OCI-LY7 (cell line): ENCODE results near the gene NUS1. TPM values are rescaled to one million over a fixed set of nuclear protein-coding genes. Genes with fewer than 3 reads are reported as not detected.
"Not testable (repeated sequence)": the region's sequence is repeated elsewhere in the genome, so short reads cannot be mapped to it uniquely, and the experiment has no call there.

Experiments used
- BruUV-seq: library from RNA; stranded (reverse); fragments of 400-500 nt; replicated peaks from 2 replicates; lab custom pipeline; 2021; lab: Mats Ljungman, UMichigan
- CTCF ChIA-PET: fragments of 300-600 bp; sonication (Branson Sonifier 250); formaldehyde crosslinking; loops from one replicate; lab custom pipeline; 2022; ENCODE audit warnings: antibody characterized with exemption; ENCODE audit not compliant: unreplicated experiment; lab: Charles Lee
- POLR2A ChIA-PET: fragments of 300-600 bp; sonication (Branson Sonifier 250); formaldehyde crosslinking; loops from one replicate; lab custom pipeline; 2022; ENCODE audit warnings: antibody characterized with exemption; lab: Charles Lee
- DNase-seq: peaks from one replicate; pipeline ENCODE4 v3.0.0-alpha.2; 2015; ENCODE audit warnings: low spot score
- H2AFZ ChIP-seq: fragments of 200-600 bp; sonication (generic), shearing (Covaris generic); 2 replicates; pipeline ENCODE4 v1.6.1; 2014; ENCODE audit warnings: mild to moderate bottlenecking, antibody characterized with exemption, low read length, moderate library complexity
- H3K27ac ChIP-seq: fragments of 200-600 bp; sonication (generic); 2 replicates; pipeline ENCODE4 v1.5.1; 2014; ENCODE audit warnings: mixed run types, low read depth, mild to moderate bottlenecking, moderate library complexity, low read length, inconsistent platforms; ENCODE audit not compliant: poor library complexity, severe bottlenecking
- H3K36me3 ChIP-seq: fragments of 200-600 bp; sonication (generic); 2 replicates; pipeline ENCODE4 v1.6.1; 2014; ENCODE audit warnings: mild to moderate bottlenecking, antibody characterized with exemption, low read length, moderate library complexity, mixed read lengths; ENCODE audit not compliant: insufficient read depth
- H3K4me1 ChIP-seq: fragments of 200-600 bp; sonication (generic); 2 replicates; pipeline ENCODE4 v1.5.1; 2014; ENCODE audit warnings: mild to moderate bottlenecking, low read length; ENCODE audit not compliant: insufficient read depth, poor library complexity, severe bottlenecking
- H3K4me2 ChIP-seq: fragments of 200-600 bp; sonication (generic); 2 replicates; pipeline ENCODE4 v1.6.1; 2014; ENCODE audit warnings: mild to moderate bottlenecking, low read length
- H3K4me3 ChIP-seq: fragments of 200-600 bp; sonication (generic); 2 replicates; pipeline ENCODE4 v1.5.1; 2014; ENCODE audit warnings: mild to moderate bottlenecking, low read depth, low read length; ENCODE audit not compliant: poor library complexity, severe bottlenecking
- H3K79me2 ChIP-seq: fragments of 200-600 bp; sonication (generic); 2 replicates; pipeline ENCODE4 v1.6.1; 2016; ENCODE audit warnings: low read depth, mild to moderate bottlenecking, low read length, moderate library complexity, mixed read lengths; ENCODE audit not compliant: insufficient read depth
- H3K9me2 ChIP-seq: fragments of 200-600 bp; sonication (generic); 2 replicates; pipeline ENCODE4 v1.6.1; 2016; ENCODE audit warnings: mild to moderate bottlenecking, low read length, mixed read lengths; ENCODE audit not compliant: insufficient read depth
- H3K9me3 ChIP-seq: fragments of 200-600 bp; sonication (generic); 2 replicates; pipeline ENCODE4 v1.6.1; 2014; ENCODE audit warnings: mild to moderate bottlenecking, mixed run types, low read length, mixed read lengths
- H4K20me1 ChIP-seq: fragments of 200-600 bp; sonication (generic); 2 replicates; pipeline ENCODE4 v1.6.1; 2014; ENCODE audit warnings: mild to moderate bottlenecking, antibody characterized with exemption, low read length, moderate library complexity, mixed read lengths; ENCODE audit not compliant: insufficient read depth
- EZH2phosphoT487 ChIP-seq: fragments of 200-600 bp; sonication (generic); IDR thresholded peaks from 2 replicates; pipeline ENCODE4 v1.6.1; 2018; ENCODE audit warnings: low read depth, borderline replicate concordance, mild to moderate bottlenecking, mixed run types, antibody characterized with exemption, low read length, moderate library complexity, mixed read lengths
- intact Hi-C: fragments of 100-400 bp; cut with micrococcal nuclease; formaldehyde crosslinking; loops from one replicate; pipeline ENCODE4 v1.10.0; 2022; ENCODE audit not compliant: unreplicated experiment
- total RNA-seq, 2 experiments: library from RNA; depleted of rRNA in 1 of 2; stranded (reverse); fragments of >200 nt in 1 of 2; shearing (Covaris generic) in 1 of 2; gene quantifications; 2 replicates each; pipeline ENCODE4 v1.2.3, GENCODE V29; 2014 to 2022
- TF ChIP-seq, protein P1 (sequence below): fragments of 200-600 bp; sonication (generic); conservative IDR thresholded peaks from 2 replicates; pipeline ENCODE4 v1.5.1; 2014; ENCODE audit warnings: mild to moderate bottlenecking, antibody characterized with exemption, low read length, moderate library complexity, mixed read lengths

The NUS1 gene
- total RNA-seq, 2 experiments from 2014 or later: 9.8 to 35.7 TPM

- TF ChIP-seq EZH2phosphoT487: no peak
- TF ChIP-seq, protein P1, sequence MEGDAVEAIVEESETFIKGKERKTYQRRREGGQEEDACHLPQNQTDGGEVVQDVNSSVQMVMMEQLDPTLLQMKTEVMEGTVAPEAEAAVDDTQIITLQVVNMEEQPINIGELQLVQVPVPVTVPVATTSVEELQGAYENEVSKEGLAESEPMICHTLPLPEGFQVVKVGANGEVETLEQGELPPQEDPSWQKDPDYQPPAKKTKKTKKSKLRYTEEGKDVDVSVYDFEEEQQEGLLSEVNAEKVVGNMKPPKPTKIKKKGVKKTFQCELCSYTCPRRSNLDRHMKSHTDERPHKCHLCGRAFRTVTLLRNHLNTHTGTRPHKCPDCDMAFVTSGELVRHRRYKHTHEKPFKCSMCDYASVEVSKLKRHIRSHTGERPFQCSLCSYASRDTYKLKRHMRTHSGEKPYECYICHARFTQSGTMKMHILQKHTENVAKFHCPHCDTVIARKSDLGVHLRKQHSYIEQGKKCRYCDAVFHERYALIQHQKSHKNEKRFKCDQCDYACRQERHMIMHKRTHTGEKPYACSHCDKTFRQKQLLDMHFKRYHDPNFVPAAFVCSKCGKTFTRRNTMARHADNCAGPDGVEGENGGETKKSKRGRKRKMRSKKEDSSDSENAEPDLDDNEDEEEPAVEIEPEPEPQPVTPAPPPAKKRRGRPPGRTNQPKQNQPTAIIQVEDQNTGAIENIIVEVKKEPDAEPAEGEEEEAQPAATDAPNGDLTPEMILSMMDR: no peak
- DNase-seq: no peak
- no peaks in the 10 kb centered on the region; the same call in 1 of the 2 replicates for H3K9me2 ChIP-seq
- no peak overlapping the region for H3K4me2 ChIP-seq
- peaks cover 10% of the 10 kb centered on the region for H3K9me3 ChIP-seq
- H3K79me2 ChIP-seq: peaks cover 98% of the 10 kb centered on the region
- intact Hi-C loops: no loop called here
- no TSS peak for BruUV-seq
- H3K4me3 ChIP-seq: no peak overlapping the region
- H3K36me3 ChIP-seq: peaks cover 80% of the 10 kb centered on the region
- CTCF ChIA-PET: no interaction called here
- peaks cover 44% of the 10 kb centered on the region for H4K20me1 ChIP-seq
- H3K4me1 ChIP-seq: peaks cover 5% of the 10 kb centered on the region
- no peak overlapping the region for H3K27ac ChIP-seq
- POLR2A ChIA-PET: no interaction called here
- H2AFZ ChIP-seq: no peak overlapping the region
Measured at GRCh38 chr6:117684749-117685148, 9.5 kb downstream of the NUS1 start.

- Histone ChIP-seq H3K4me3 (no peak overlapping the region), H3K36me3 (peaks cover 80% of the 10 kb centered on the region), H3K4me2 (no peak overlapping the region), H3K4me1 (peaks cover 5% of the 10 kb centered on the region), H3K27ac (no peak overlapping the region), H2AFZ (no peak overlapping the region), H3K9me3 (peaks cover 4% of the 10 kb centered on the region), H4K20me1 (peaks cover 44% of the 10 kb centered on the region), H3K9me2 (no peaks in the 10 kb centered on the region; the same call in 1 of the 2 replicates), H3K79me2 (peaks cover 98% of the 10 kb centered on the region)
- TF ChIP-seq EZH2phosphoT487: no peak
- TF ChIP-seq, protein P1: no peak
- DNase-seq: no peak
- BruUV-seq: no TSS peak
- intact Hi-C loops: no loop called here
- POLR2A ChIA-PET: no interaction called here
- CTCF ChIA-PET: no interaction called here
Measured at GRCh38 chr6:117685359-117685758, 10.1 kb downstream of the NUS1 start.

GRCh38 chr6:117687021-117687648, 11.9 kb downstream of the NUS1 start:
- H3K27ac ChIP-seq: no peak overlapping the region
- no peak overlapping the region for H3K4me2 ChIP-seq
- DNase-seq: no peak
- POLR2A ChIA-PET: interaction anchor here (0.7 kb wide), 1 partner anchor 9 kb away, joined by 3 read pairs; no protein-coding TSS in a partner anchor
- H3K79me2 ChIP-seq: peaks cover 96% of the 10 kb centered on the region
- H3K4me1 ChIP-seq: no peaks in the 10 kb centered on the region
- no peaks in the 10 kb centered on the region; the same call in 1 of the 2 replicates for H3K9me2 ChIP-seq
- no peak for TF ChIP-seq EZH2phosphoT487
- TF ChIP-seq, protein P1: no peak
- peaks cover 38% of the 10 kb centered on the region for H4K20me1 ChIP-seq
- CTCF ChIA-PET: no interaction called here
- intact Hi-C loops: no loop called here
- no peak overlapping the region for H3K4me3 ChIP-seq
- H2AFZ ChIP-seq: no peak overlapping the region
- no peaks in the 10 kb centered on the region for H3K9me3 ChIP-seq
- BruUV-seq: no TSS peak
- H3K36me3 ChIP-seq: peaks cover 68% of the 10 kb centered on the region

GRCh38 chr6:117689584-117689983, 14.3 kb downstream of the NUS1 start:
- H3K9me2 ChIP-seq, H3K27ac ChIP-seq, CTCF ChIA-PET, H3K4me2 ChIP-seq, intact Hi-C loops, H3K9me3 ChIP-seq, DNase-seq, BruUV-seq, H3K4me1 ChIP-seq, H2AFZ ChIP-seq, H3K4me3 ChIP-seq: not testable (repeated sequence)
- H3K79me2 ChIP-seq: peaks cover 79% of the 10 kb centered on the region
- peaks cover 19% of the 10 kb centered on the region for H4K20me1 ChIP-seq
- POLR2A ChIA-PET: interaction anchor here (0.7 kb wide), 1 partner anchor 15 kb away, joined by 4 read pairs; no protein-coding TSS in a partner anchor
- H3K36me3 ChIP-seq: peaks cover 72% of the 10 kb centered on the region
